ENCODE data around the gene LSG1. TPM values are rescaled to one million over a fixed set of nuclear protein-coding genes. Genes with fewer than 3 reads are reported as not detected.

Gene LSG1
- total and polyA plus RNA-seq, 9 of the 15 experiments (the other 6 are each of a cell fraction or from before 2014, with no cell fraction given): 14.9 to 73.7 (median 46.7) TPM

DNA sequence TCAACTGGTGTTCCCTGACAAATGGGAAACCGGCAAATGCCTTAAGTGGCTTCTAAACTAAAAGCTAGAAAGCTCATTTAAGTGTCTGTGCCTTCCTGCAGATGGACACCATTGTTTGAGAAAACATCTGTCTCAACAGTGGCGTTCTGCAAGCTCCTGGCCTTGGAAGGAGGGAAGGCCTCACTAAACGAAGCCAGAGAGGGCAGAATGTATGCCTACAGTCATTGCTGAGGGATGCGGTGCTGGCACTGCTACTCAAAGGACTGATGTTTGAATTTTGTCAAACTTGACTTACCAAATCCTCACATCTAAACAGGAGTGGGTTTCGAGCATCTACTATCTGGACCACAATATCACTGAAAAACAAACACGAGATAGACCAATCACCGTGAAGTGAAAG lies 12.2 kb downstream of the LSG1 start (continued):
- TF ChIP-seq ZFP36 (IDR thresholded peaks at IDR 0.05; ENCODE audit: low read depth, low read length, partially characterized antibody) (no peak), ZNF764 (CRISPR knock-in tag; IDR thresholded peaks at IDR 0.05; ENCODE audit: low read depth) (no peak)

DNA sequence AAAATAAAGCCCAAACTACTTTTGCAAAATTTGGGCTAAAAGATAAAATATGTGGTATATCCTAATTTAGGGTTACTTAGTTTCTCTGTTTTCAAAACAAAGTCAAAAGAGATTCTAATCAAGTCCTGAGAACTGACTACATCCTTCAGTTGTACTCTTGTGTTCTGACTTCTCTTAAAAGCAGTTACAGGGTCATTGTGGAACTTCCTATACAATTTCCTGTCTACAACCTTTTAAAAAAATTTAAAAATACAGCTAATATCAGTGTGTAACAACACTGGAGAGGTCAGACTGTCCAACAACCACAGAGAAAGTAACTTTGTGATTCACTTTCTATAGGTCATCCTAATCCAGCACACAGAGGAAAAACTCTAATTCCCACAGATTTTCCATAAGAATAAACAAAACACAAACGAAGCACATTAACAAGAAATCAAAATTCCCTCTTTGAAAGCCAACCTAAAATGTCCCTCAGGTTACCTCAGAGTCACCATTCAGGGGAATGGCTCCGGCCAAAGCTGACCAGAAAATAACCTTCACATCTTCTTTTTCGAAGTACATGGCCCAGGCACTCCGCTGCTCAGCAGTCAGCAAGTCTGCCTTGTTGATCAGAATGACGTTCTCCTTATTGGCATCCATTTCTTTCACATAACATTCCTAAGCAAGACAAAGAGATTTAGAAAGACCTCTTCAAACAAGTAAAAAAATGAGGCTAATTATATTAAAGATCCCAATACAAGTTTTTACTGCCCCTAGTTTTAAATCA lies 13.3 kb downstream of the LSG1 start:
- no peaks in the 10 kb centered on the region for H3K9me1 ChIP-seq (ENCODE audit: control insufficient read depth, insufficient read depth, low read length)
- CTCF ChIA-PET (ENCODE audit: low intra/inter-chr PET ratio): no interaction called here
- H2AFZ ChIP-seq (ENCODE audit: low read depth, low read length): no peak overlapping the region
- H3K4me2 ChIP-seq (ENCODE audit: insufficient read depth, low read length): no peak overlapping the region
- DNase-seq (ENCODE audit: extremely low read depth in 1 of 4, low spot score in 3 of 4) (no peak), ATAC-seq (no peak), FAIRE-seq (no peak)
- no peaks in the 10 kb centered on the region for H3K9me3 ChIP-seq (replicated peaks; ENCODE audit: control insufficient read depth, insufficient read depth, low read depth, low read length)
- intact Hi-C loops (cut with micrococcal nuclease) (no loop called here), in situ Hi-C loops (cut with MboI) (no loop called here)
- 84% methylated on average over 5 of the region's 5 CpGs for WGBS (ENCODE audit: insufficient coverage, low coverage, missing lambda C conversion rate)
- no peaks in the 10 kb centered on the region for H3K4me1 ChIP-seq (replicated peaks in 1 of 2; ENCODE audit: control insufficient read depth in 2 of 2, insufficient read depth in 2 of 2, low read length in 2 of 2)
- BruUV-seq (replicated peaks): no TSS peak
- POLR2A ChIA-PET: no interaction called here
- no peak overlapping the region for H3K9ac ChIP-seq (ENCODE audit: insufficient read depth in 1 of 2, low read depth in 2 of 2, low read length in 2 of 2)
- no peak overlapping the region for H3K27ac ChIP-seq (ENCODE audit: extremely low read depth, low read depth, low read length)
- H3K4me3 ChIP-seq: no peak overlapping the region
- H3K27me3 ChIP-seq (ENCODE audit: control insufficient read depth in 2 of 2, insufficient read depth in 2 of 2, low read length in 2 of 2): no peaks in the 10 kb centered on the region
- no peaks in the 10 kb centered on the region; the same call in 1 of the 2 replicates for H4K20me1 ChIP-seq (replicated peaks; ENCODE audit: control insufficient read depth, insufficient read depth, low read length)
- H3K36me3 ChIP-seq (ENCODE audit: control insufficient read depth, insufficient read depth, low read length): peaks cover 66% of the 10 kb centered on the region
- TF ChIP-seq, protein P1, sequence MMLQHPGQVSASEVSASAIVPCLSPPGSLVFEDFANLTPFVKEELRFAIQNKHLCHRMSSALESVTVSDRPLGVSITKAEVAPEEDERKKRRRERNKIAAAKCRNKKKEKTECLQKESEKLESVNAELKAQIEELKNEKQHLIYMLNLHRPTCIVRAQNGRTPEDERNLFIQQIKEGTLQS (IDR thresholded peaks at IDR 0.05): no peak
- TF ChIP-seq, protein P1 (CRISPR knock-in tag; conservative IDR thresholded peaks at IDR 0.05): no peak
- TF ChIP-seq ZNF12 (CRISPR knock-in tag; IDR thresholded peaks at IDR 0.05) (no peak), PHF20 (IDR thresholded peaks at IDR 0.05; ENCODE audit: partially characterized antibody) (no peak), THRAP3 (IDR thresholded peaks at IDR 0.05; ENCODE audit: borderline replicate concordance) (no peak), RNF2 (IDR thresholded peaks at IDR 0.05) (no peak), PHTF2 (CRISPR knock-in tag; IDR thresholded peaks at IDR 0.05) (no peak), GABPA (tag; conservative IDR thresholded peaks at IDR 0.05; ENCODE audit: low read depth) (no peak)
- TF ChIP-seq, protein P2, sequence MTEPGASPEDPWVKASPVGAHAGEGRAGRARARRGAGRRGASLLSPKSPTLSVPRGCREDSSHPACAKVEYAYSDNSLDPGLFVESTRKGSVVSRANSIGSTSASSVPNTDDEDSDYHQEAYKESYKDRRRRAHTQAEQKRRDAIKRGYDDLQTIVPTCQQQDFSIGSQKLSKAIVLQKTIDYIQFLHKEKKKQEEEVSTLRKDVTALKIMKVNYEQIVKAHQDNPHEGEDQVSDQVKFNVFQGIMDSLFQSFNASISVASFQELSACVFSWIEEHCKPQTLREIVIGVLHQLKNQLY (CRISPR knock-in tag; conservative IDR thresholded peaks at IDR 0.05): no peak
- TF ChIP-seq, protein P3, sequence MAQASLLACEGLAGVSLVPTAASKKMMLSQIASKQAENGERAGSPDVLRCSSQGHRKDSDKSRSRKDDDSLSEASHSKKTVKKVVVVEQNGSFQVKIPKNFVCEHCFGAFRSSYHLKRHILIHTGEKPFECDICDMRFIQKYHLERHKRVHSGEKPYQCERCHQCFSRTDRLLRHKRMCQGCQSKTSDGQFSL (CRISPR knock-in tag; IDR thresholded peaks at IDR 0.05): no peak
- TF ChIP-seq, protein P3 (tag; IDR thresholded peaks at IDR 0.05): no peak
- peaks cover 5% of the 10 kb centered on the region; the same call in 1 of the 3 replicates for H3K79me2 ChIP-seq (ENCODE audit: control insufficient read depth, insufficient read depth, low read length)

Measured in K562 (cell line).